ENCODE measurements around the gene IL1A. TPM values are rescaled to one million over a fixed set of nuclear protein-coding genes. Genes with fewer than 3 reads are reported as not detected.

Gene IL1A
- total and polyA plus RNA-seq, 2 donors (not counting 3 experiments of a cell fraction or from before 2014, with no cell fraction given), result 0.29 to 1.4 TPM

- Histone ChIP-seq H3K9ac (replicated peaks; ENCODE audit: extremely low read depth, insufficient read depth, low read length) (no peak overlapping the region), H3K27ac (ENCODE audit: insufficient read depth, low read depth, low read length) (no peak overlapping the region), H3K9me1 (replicated peaks; ENCODE audit: control insufficient read depth, extremely low read depth, insufficient read depth, low read length) (no peaks in the 10 kb centered on the region), H3K4me1 (ENCODE audit: control insufficient read depth, extremely low read depth, insufficient read depth, low read length) (peaks cover 11% of the 10 kb centered on the region), H3K36me3 (ENCODE audit: control insufficient read depth in 2 of 2, extremely low read depth in 1 of 2, insufficient read depth in 2 of 2, low read length in 2 of 2) (no peaks in the 10 kb centered on the region), H3K9me3 (replicated peaks; ENCODE audit: control insufficient read depth, insufficient read depth, low read length) (no peaks in the 10 kb centered on the region), H3K79me2 (ENCODE audit: control insufficient read depth, insufficient read depth, low read length) (no peaks in the 10 kb centered on the region), H3K27me3 (ENCODE audit: control insufficient read depth in 2 of 2, insufficient read depth in 2 of 2, low read length in 2 of 2) (no peaks in the 10 kb centered on the region), H2AFZ (ENCODE audit: low read depth, low read length) (no peak overlapping the region), H4K20me1 (replicated peaks; ENCODE audit: control insufficient read depth, extremely low read depth, insufficient read depth, low read length) (no peaks in the 10 kb centered on the region), H3K4me2 (ENCODE audit: insufficient read depth, low read length) (no peak overlapping the region), H3K4me3 (replicated peaks in 1 of 3; ENCODE audit: insufficient read depth in 1 of 3, low read depth in 1 of 3, low read length in 3 of 3) (no peak overlapping the region)
- no peak for FAIRE-seq
- dilution Hi-C loops (cut with MboI; ENCODE audit: extremely low pct_ligation_motif_present, low sequenced_read_pairs), result no loop called here
- ChIA-PET POLR2A (no interaction called here), CTCF (no interaction called here)
- no peak for TF ChIP-seq CTCF (IDR thresholded peaks at IDR 0.05; ENCODE audit: extremely low read depth in 1 of 2, insufficient read depth in 1 of 2, low read depth in 1 of 2, low read length in 2 of 2)
- no peak for TF ChIP-seq MAX (IDR thresholded peaks at IDR 0.05; ENCODE audit: insufficient read depth, insufficient read length)
- TF ChIP-seq MYC (IDR thresholded peaks at IDR 0.05; ENCODE audit: low read depth, low read length), result no peak
- TF ChIP-seq FOS (IDR thresholded peaks at IDR 0.05; ENCODE audit: borderline replicate concordance, insufficient read depth, low read length), result no peak
- TF ChIP-seq POLR2A (IDR thresholded peaks at IDR 0.05; ENCODE audit: low read depth, low read length), result no peak
- TF ChIP-seq JUN (IDR thresholded peaks at IDR 0.05; ENCODE audit: borderline replicate concordance, insufficient read depth, insufficient read length, low read depth), result no peak
- no peak for TF ChIP-seq EZH2 (IDR thresholded peaks at IDR 0.05; ENCODE audit: borderline replicate concordance, low read depth, low read length, severe bottlenecking)
- no peak for TF ChIP-seq POLR2AphosphoS5 (IDR thresholded peaks at IDR 0.05; ENCODE audit: insufficient read depth, low read depth, low read length)
- TF ChIP-seq GATA2 (IDR thresholded peaks at IDR 0.05; ENCODE audit: insufficient read depth, insufficient read length, low read depth, low read length), result no peak
- BruUV-seq (replicated peaks), result no TSS peak
- intact Hi-C loops (cut with micrococcal nuclease), result no loop called here
- no peak for DNase-seq (ENCODE audit: low read depth, low spot score)
Observed at GRCh38 chr2:112821142-112821541, 36.8 kb upstream of the IL1A start.

Data from endothelial cell of umbilical vein (primary cell).